H9 (cell line): ENCODE results near the gene ETFA. TPM values are rescaled to one million over a fixed set of nuclear protein-coding genes. Genes with fewer than 3 reads are reported as not detected.

Source experiments
- DNase-seq: peaks from one replicate; pipeline ENCODE4 v3.0.0-alpha.2; 2017
- H2AFZ ChIP-seq: one replicate; pipeline ENCODE4 v1.6.1; 2013; ENCODE audit warnings: mild to moderate bottlenecking, low read length, control low read depth, moderate library complexity
- H2AK5ac ChIP-seq: 2 replicates; pipeline ENCODE4 v1.6.1; 2013; ENCODE audit warnings: low read length, control low read depth, mixed read lengths; ENCODE audit not compliant: insufficient read length
- H2BK120ac ChIP-seq: one replicate; pipeline ENCODE4 v1.6.1; 2013; ENCODE audit warnings: low read depth, mild to moderate bottlenecking, low read length, control low read depth, inconsistent platforms; ENCODE audit not compliant: poor library complexity, severe bottlenecking
- H2BK12ac ChIP-seq: 2 replicates; pipeline ENCODE4 v1.6.1; 2013; ENCODE audit warnings: low read length, control low read depth, mixed read lengths, low read depth; ENCODE audit not compliant: insufficient read length
- H2BK15ac ChIP-seq: 2 replicates; pipeline ENCODE4 v1.6.1; 2013; ENCODE audit warnings: low read depth, low read length, control low read depth
- H2BK20ac ChIP-seq: one replicate; pipeline ENCODE4 v1.6.1; 2013; ENCODE audit warnings: low read depth, mild to moderate bottlenecking, low read length, control low read depth, inconsistent platforms; ENCODE audit not compliant: poor library complexity, severe bottlenecking
- H2BK5ac ChIP-seq: 2 replicates; pipeline ENCODE4 v1.6.1; 2013; ENCODE audit warnings: low read length, control low read depth, mixed read lengths; ENCODE audit not compliant: insufficient read length
- H3K14ac ChIP-seq: 2 replicates; pipeline ENCODE4 v1.6.1; 2013; ENCODE audit warnings: low read length, control low read depth; ENCODE audit not compliant: insufficient read depth
- H3K18ac ChIP-seq: 2 replicates; pipeline ENCODE4 v1.6.1; 2013; ENCODE audit warnings: low read depth, mild to moderate bottlenecking, mixed read lengths, low read length, control low read depth; ENCODE audit not compliant: insufficient read length
- H3K23ac ChIP-seq: 2 replicates; pipeline ENCODE4 v1.6.1; 2013; ENCODE audit warnings: low read length, control low read depth, mixed read lengths, low read depth; ENCODE audit not compliant: insufficient read length
- H3K23me2 ChIP-seq: 2 replicates; pipeline ENCODE4 v1.6.1; 2013; ENCODE audit warnings: low read depth, mild to moderate bottlenecking, mixed read lengths, low read length, control low read depth; ENCODE audit not compliant: insufficient read length, poor library complexity, severe bottlenecking
- H3K27ac ChIP-seq: 2 replicates; pipeline ENCODE4 v1.5.1; 2013; ENCODE audit warnings: low read length, control low read depth, mixed read lengths, low read depth; ENCODE audit not compliant: insufficient read length
- H3K27me3 ChIP-seq: 2 replicates; pipeline ENCODE4 v1.6.1; 2013; ENCODE audit warnings: low read length, control low read depth, inconsistent platforms; ENCODE audit not compliant: insufficient read depth
- H3K4ac ChIP-seq: 2 replicates; pipeline ENCODE4 v1.6.1; 2013; ENCODE audit warnings: low read depth, mild to moderate bottlenecking, control low read depth, inconsistent platforms, low read length, moderate library complexity
- H3K4me1 ChIP-seq: 2 replicates; pipeline ENCODE4 v1.6.1; 2013; ENCODE audit warnings: low read length, control low read depth, inconsistent platforms; ENCODE audit not compliant: insufficient read depth
- H3K4me2 ChIP-seq: 2 replicates; pipeline ENCODE4 v1.6.1; 2013; ENCODE audit warnings: low read length, control low read depth, mixed read lengths; ENCODE audit not compliant: insufficient read length, insufficient read depth
- H3K56ac ChIP-seq: 2 replicates; pipeline ENCODE4 v1.6.1; 2013; ENCODE audit warnings: low read depth, mild to moderate bottlenecking, mixed read lengths, low read length, control low read depth; ENCODE audit not compliant: insufficient read length
- H3K79me1 ChIP-seq: 2 replicates; pipeline ENCODE4 v1.6.1; 2013; ENCODE audit warnings: low read depth, mild to moderate bottlenecking, moderate library complexity, low read length, control low read depth, inconsistent platforms; ENCODE audit not compliant: insufficient read depth, poor library complexity, severe bottlenecking
- H3K79me2 ChIP-seq: 2 replicates; pipeline ENCODE4 v1.6.1; 2013; ENCODE audit warnings: low read length, control low read depth, inconsistent platforms; ENCODE audit not compliant: insufficient read depth
- H3K9ac ChIP-seq: 2 replicates; pipeline ENCODE4 v1.6.1; 2013; ENCODE audit warnings: low read length, control low read depth, mixed read lengths; ENCODE audit not compliant: insufficient read length; ENCODE audit errors: extremely low read depth
- H3K9me3 ChIP-seq: one replicate; pipeline ENCODE4 v1.6.1; 2013; ENCODE audit warnings: low read depth, low read length, inconsistent platforms; ENCODE audit not compliant: control insufficient read depth
- H3T11ph ChIP-seq: one replicate; pipeline ENCODE4 v1.6.1; 2013; ENCODE audit warnings: mild to moderate bottlenecking, low read length, control low read depth, inconsistent platforms
- H4K20me1 ChIP-seq: one replicate; pipeline ENCODE4 v1.6.1; 2013; ENCODE audit not compliant: control insufficient read depth, insufficient read length, insufficient read depth
- H4K5ac ChIP-seq: 2 replicates; pipeline ENCODE4 v1.6.1; 2013; ENCODE audit warnings: low read depth, mild to moderate bottlenecking, mixed read lengths, low read length, control low read depth; ENCODE audit not compliant: insufficient read length
- H4K8ac ChIP-seq: replicated peaks from 2 replicates; pipeline ENCODE4 v1.6.1; 2013; ENCODE audit warnings: low read length, control low read depth, mixed read lengths, low read depth; ENCODE audit not compliant: insufficient read length
- H4K91ac ChIP-seq: 2 replicates; pipeline ENCODE4 v1.6.1; 2013; ENCODE audit warnings: low read depth, mild to moderate bottlenecking, moderate library complexity, mixed read lengths, low read length, control low read depth; ENCODE audit not compliant: insufficient read length
- H3K27ac Mint-ChIP-seq, 3 experiments: 2 replicates in 2 of 3; 3 replicates in 1 of 3; pipeline ENCODE4 v1.8.0; 2020 to 2021; ENCODE audit warnings: mixed read lengths in 3 of 3, mild to moderate bottlenecking in 1 of 3, moderate library complexity in 1 of 3
- H3K27me3 Mint-ChIP-seq: 2 replicates; pipeline ENCODE4 v1.8.0; 2021; ENCODE audit warnings: low read depth, mild to moderate bottlenecking, moderate library complexity, mixed read lengths
- H3K36me3 Mint-ChIP-seq, 3 experiments: 2 replicates in 2 of 3; 3 replicates in 1 of 3; pipeline ENCODE4 v1.8.0; 2020 to 2021; ENCODE audit warnings: low read depth in 3 of 3, mixed read lengths in 3 of 3; ENCODE audit not compliant: insufficient read depth in 1 of 3
- H3K4me1 Mint-ChIP-seq, 2 experiments: 2 replicates each; pipeline ENCODE4 v1.8.0; 2020; ENCODE audit warnings: mixed read lengths in 2 of 2
- H3K4me3 Mint-ChIP-seq, 2 experiments: 2 replicates in 1 of 2; 3 replicates in 1 of 2; pipeline ENCODE4 v1.8.0; 2020 to 2021; ENCODE audit warnings: mild to moderate bottlenecking in 2 of 2, mixed read lengths in 2 of 2, moderate library complexity in 1 of 2
- H3K9me3 Mint-ChIP-seq, 2 experiments: 2 replicates in 1 of 2; 3 replicates in 1 of 2; pipeline ENCODE4 v1.8.0; 2020; ENCODE audit warnings: mild to moderate bottlenecking in 2 of 2, mixed read lengths in 2 of 2, moderate library complexity in 1 of 2
- CTCF ChIP-seq: fragments of 200-600 bp; sonication (generic); conservative IDR thresholded peaks from 3 replicates; pipeline ENCODE4 v1.8.0; 2021; ENCODE audit warnings: antibody characterized with exemption, mild to moderate bottlenecking
- WGBS: extraction: QIAGEN DNeasy Blood & Tissue Kit; methylation state at CpG from one replicate; pipeline ENCODE4 v1.1.7; 2013; ENCODE audit warnings: missing lambda C conversion rate, low lambda C conversion rate, mixed read lengths; ENCODE audit not compliant: insufficient read length; ENCODE audit errors: extremely low coverage; 5-methylcytosine and 5-hydroxymethylcytosine counted together
- long read RNA-seq: library from polyadenylated mRNA; unstranded; transcript quantifications from one replicate; pipeline ENCODE4 v2.0.0, GENCODE V29; 2020
- total RNA-seq: library from RNA; stranded (reverse); gene quantifications from 2 replicates; pipeline ENCODE4 v1.2.1, GENCODE V29; 2021

Gene ETFA
- 94.2 and 109 TPM in 2 replicates for total RNA-seq
- long read RNA-seq, transcript ETFA-203 (12 exons, 2,287 nt): major isoform, 270 of 406 reads
- long read RNA-seq, transcript ETFA-202 (11 exons, 1,346 nt): minor isoform, 57 of 406 reads
- long read RNA-seq, partial matches to known transcripts: 39 of 406 reads
- long read RNA-seq, other reads (novel, unspliced or antisense): 31 of 406 reads

GRCh38 chr15:76311100-76311953, at the start of gene ETFA:
TSS of gene ETFA (minus strand) at chr15:76311469. CDS start at chr15:76311388, 81 bp downstream.
- peak within 1 kb of the TSS; percentile 72 for H3K4me2 ChIP-seq
- Mint-ChIP-seq H3K27me3 (peaks cover 21% of the 10 kb centered on the region), H3K36me3 (no peaks in the 10 kb centered on the region; a peak in 3 of 7 replicates), H3K4me3 (peak within 1 kb of the TSS; percentile 87 to 90), H3K4me1 (peaks cover 16 to 17% of the 10 kb centered on the region in 2 experiments), H3K27ac (peak within 1 kb of the TSS in 2 of 3 experiments; percentile 44 to 85; a peak in 2 of 7 replicates), H3K9me3 (peaks cover 0 to 3% of the 10 kb centered on the region in 2 experiments; a peak in 2 of 5 replicates)
- peaks cover 5% of the 10 kb centered on the region for H3K23me2 ChIP-seq
- H3K56ac ChIP-seq: no peak within 1 kb of the TSS
- TF ChIP-seq CTCF: no peak
- H2BK120ac ChIP-seq: no peak within 1 kb of the TSS
- H2AFZ ChIP-seq: peak within 1 kb of the TSS; percentile 58
- H2BK12ac ChIP-seq: no peak within 1 kb of the TSS
- no peak within 1 kb of the TSS for H3T11ph ChIP-seq
- H3K4me1 ChIP-seq: no peaks in the 10 kb centered on the region
- H4K5ac ChIP-seq: no peak within 1 kb of the TSS
- no peak within 1 kb of the TSS for H2BK15ac ChIP-seq
- H3K18ac ChIP-seq: no peak within 1 kb of the TSS
- H2BK20ac ChIP-seq: no peak within 1 kb of the TSS
- H3K4ac ChIP-seq: no peak within 1 kb of the TSS
- no peaks in the 10 kb centered on the region for H3K9me3 ChIP-seq
- no peak within 1 kb of the TSS for H2AK5ac ChIP-seq
- H3K79me2 ChIP-seq: no peaks in the 10 kb centered on the region
- no peaks in the 10 kb centered on the region for H3K27me3 ChIP-seq
- H4K91ac ChIP-seq: no peak within 1 kb of the TSS
- no CpG with 5 or more reads among the region's 60 CpGs for WGBS
- no peaks in the 10 kb centered on the region for H4K20me1 ChIP-seq
- no peak within 1 kb of the TSS for H4K8ac ChIP-seq
- H3K23ac ChIP-seq: no peak within 1 kb of the TSS
- peak; percentile 97 for DNase-seq
- no peak within 1 kb of the TSS for H3K27ac ChIP-seq
- H3K14ac ChIP-seq: peak within 1 kb of the TSS; percentile 66; the same call in 1 of the 2 replicates
- H2BK5ac ChIP-seq: no peak within 1 kb of the TSS
- H3K79me1 ChIP-seq: no peaks in the 10 kb centered on the region
- peak within 1 kb of the TSS; percentile 45 for H3K9ac ChIP-seq
